T-cell (primary cell): ENCODE measurements around the gene PIK3CD. TPM values are rescaled to one million over a fixed set of nuclear protein-coding genes. Genes with fewer than 3 reads are reported as not detected.
"Not testable (repeated sequence)": the region's sequence is repeated elsewhere in the genome, so short reads cannot be mapped to it uniquely, and the experiment has no call there.

Experiments used
- ATAC-seq, 4 experiments: fragments of 200-7000 bp in 3 of 4; fragments of 150-1000 bp in 1 of 4; cut with Tn5 transposase; replicated peaks in 1 of 4; 1 replicate in 3 of 4; 2 replicates in 1 of 4; pipeline ENCODE4 v1.10.0; 2021; ENCODE audit warnings: moderate library complexity in 3 of 4, mild to moderate bottlenecking in 2 of 4, moderate number of reproducible peaks in 1 of 4
- CTCF ChIA-PET, 2 donors: fragments of 300-600 bp; sonication (Branson Sonifier 250); formaldehyde crosslinking; loops; one replicate each; lab custom pipeline; 2022; ENCODE audit warnings: antibody characterized with exemption in 2 of 2; lab: Charles Lee
- POLR2A ChIA-PET, 2 donors: fragments of 300-600 bp; sonication (Branson Sonifier 250); formaldehyde crosslinking; loops; one replicate each; lab custom pipeline; 2022; ENCODE audit warnings: antibody characterized with exemption in 2 of 2; lab: Charles Lee
- DNase-seq, 35 experiments: peaks; one replicate each; pipeline versions ENCODE4 v3.0.0 to v3.0.0-alpha.2; 2013 to 2023
- H3K27ac ChIP-seq: one replicate; pipeline ENCODE4 v1.5.1; 2013; ENCODE audit warnings: low read length
- H3K27me3 ChIP-seq, 2 experiments: replicated peaks in 1 of 2; 1 replicate in 1 of 2; 2 replicates in 1 of 2; pipeline versions ENCODE4 v1.6.1 to v1.7.0; 2013; ENCODE audit warnings: low read length in 1 of 2, mixed read lengths in 1 of 2; ENCODE audit not compliant: control insufficient read depth in 2 of 2, insufficient read depth in 2 of 2; ENCODE audit errors: extremely low read depth in 1 of 2
- H3K36me3 ChIP-seq, 2 donors: 1 replicate in 1 of 2; 2 replicates in 1 of 2; pipeline versions ENCODE4 v1.6.1 to v1.7.0; 2013; ENCODE audit warnings: low read length in 1 of 2; ENCODE audit not compliant: control insufficient read depth in 2 of 2, insufficient read depth in 1 of 2; ENCODE audit errors: extremely low read depth in 1 of 2
- H3K4me1 ChIP-seq, 2 experiments: 1 replicate in 1 of 2; 2 replicates in 1 of 2; pipeline versions ENCODE4 v1.6.1 to v1.7.0; 2013; ENCODE audit warnings: low read length in 2 of 2, mixed read lengths in 1 of 2; ENCODE audit not compliant: insufficient read depth in 2 of 2, control insufficient read depth in 1 of 2; ENCODE audit errors: extremely low read depth in 1 of 2
- H3K4me3 ChIP-seq, 2 donors: 1 replicate in 1 of 2; 2 replicates in 1 of 2; pipeline versions ENCODE4 v1.5.1 to v1.7.0; 2013; ENCODE audit warnings: mild to moderate bottlenecking in 2 of 2, low read length in 1 of 2, moderate library complexity in 1 of 2; ENCODE audit not compliant: control insufficient read depth in 1 of 2; ENCODE audit errors: extremely low read depth in 1 of 2
- H3K9me3 ChIP-seq: 2 replicates; pipeline ENCODE4 v1.7.0; 2013
- H3K27ac Mint-ChIP-seq, 2 donors: one replicate each; pipeline ENCODE4 v1.8.0; 2020 to 2021; ENCODE audit warnings: mild to moderate bottlenecking in 2 of 2, mixed read lengths in 2 of 2
- H3K27me3 Mint-ChIP-seq, 2 donors: one replicate each; pipeline ENCODE4 v1.8.0; 2021 to 2022; ENCODE audit warnings: mixed read lengths in 2 of 2
- H3K36me3 Mint-ChIP-seq: one replicate; pipeline ENCODE4 v1.8.0; 2021; ENCODE audit warnings: mixed read lengths
- H3K4me1 Mint-ChIP-seq, 3 donors: one replicate each; pipeline ENCODE4 v1.8.0; 2020 to 2022; ENCODE audit warnings: mixed read lengths in 3 of 3, mild to moderate bottlenecking in 1 of 3
- H3K4me3 Mint-ChIP-seq, 3 donors: one replicate each; pipeline ENCODE4 v1.8.0; 2020 to 2022; ENCODE audit warnings: mild to moderate bottlenecking in 3 of 3, mixed read lengths in 3 of 3, moderate library complexity in 3 of 3
- H3K9me3 Mint-ChIP-seq, 3 donors: one replicate each; pipeline ENCODE4 v1.8.0; 2020 to 2022; ENCODE audit warnings: mixed read lengths in 3 of 3
- WGBS: methylation state at CpG from one replicate; pipeline ENCODE4 v1.1.5; 2013; ENCODE audit warnings: missing lambda C conversion rate; ENCODE audit not compliant: insufficient coverage; 5-methylcytosine and 5-hydroxymethylcytosine counted together
- total RNA-seq, 35 experiments: library from RNA in 6 of 35; stranded (reverse) in 6 of 35; fragments of 120-200 nt in 1 of 35; gene quantifications; one replicate each; pipeline versions ENCODE4 v1.2.1 to v1.2.4 and lab custom pipeline; 2013 to 2026

Gene PIK3CD
- total RNA-seq, 5 donors from 2014 or later (not counting 1 experiment from before 2014, with no cell fraction given), result 246 to 313 (median 280) TPM

DNA sequence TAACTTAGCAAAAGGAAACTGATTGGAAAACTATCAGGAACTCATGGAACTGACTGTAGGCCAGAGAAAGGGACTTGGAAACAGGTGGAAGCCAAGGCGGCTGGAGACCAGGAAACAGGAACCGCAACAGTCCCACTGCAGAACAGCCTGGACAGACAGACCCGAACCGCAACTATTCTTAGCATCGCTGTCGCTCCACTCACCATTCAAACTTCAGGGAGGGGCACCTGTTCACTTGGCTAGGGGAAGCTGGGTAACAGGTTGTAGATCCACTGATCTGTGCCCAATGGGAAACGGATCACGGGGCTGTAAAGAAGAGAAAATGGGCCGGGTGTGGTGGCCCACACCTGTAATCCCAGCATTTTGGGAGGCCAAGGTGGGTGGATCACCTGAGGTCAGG is 110.3 kb downstream of the PIK3CD start:
- H3K4me1 ChIP-seq, result peaks cover 0 to 11% of the 10 kb centered on the region in 2 experiments
- H3K4me3 Mint-ChIP-seq, result no peak overlapping the region
- H3K27ac Mint-ChIP-seq, result no peak overlapping the region
- WGBS, result 100% methylated on average over 2 of the region's 9 CpGs
- ChIA-PET POLR2A (interaction anchor here in 1 of 2 donors (0.6 kb wide), 1 partner anchor 22 kb away, joined by 3 read pairs; no protein-coding TSS in a partner anchor), CTCF (interaction anchor here in 1 of 2 donors (0.7 kb wide), 1 partner anchor 10 kb away, joined by 3 read pairs; no protein-coding TSS in a partner anchor)
- no peak for DNase-seq
- H3K9me3 Mint-ChIP-seq, result no peaks in the 10 kb centered on the region
- H3K27me3 ChIP-seq, result no peaks in the 10 kb centered on the region
- H3K9me3 ChIP-seq, result no peaks in the 10 kb centered on the region
- H3K4me1 Mint-ChIP-seq, result peaks cover 26 to 33% (median 31%) of the 10 kb centered on the region in 3 donors
- peaks cover 4 to 6% of the 10 kb centered on the region in 2 donors for H3K36me3 ChIP-seq
- no peaks in the 10 kb centered on the region for H3K27me3 Mint-ChIP-seq
- no peak overlapping the region for H3K27ac ChIP-seq
- H3K4me3 ChIP-seq, result no peak overlapping the region
- H3K36me3 Mint-ChIP-seq, result peaks cover 10% of the 10 kb centered on the region
- no peak for ATAC-seq

DNA sequence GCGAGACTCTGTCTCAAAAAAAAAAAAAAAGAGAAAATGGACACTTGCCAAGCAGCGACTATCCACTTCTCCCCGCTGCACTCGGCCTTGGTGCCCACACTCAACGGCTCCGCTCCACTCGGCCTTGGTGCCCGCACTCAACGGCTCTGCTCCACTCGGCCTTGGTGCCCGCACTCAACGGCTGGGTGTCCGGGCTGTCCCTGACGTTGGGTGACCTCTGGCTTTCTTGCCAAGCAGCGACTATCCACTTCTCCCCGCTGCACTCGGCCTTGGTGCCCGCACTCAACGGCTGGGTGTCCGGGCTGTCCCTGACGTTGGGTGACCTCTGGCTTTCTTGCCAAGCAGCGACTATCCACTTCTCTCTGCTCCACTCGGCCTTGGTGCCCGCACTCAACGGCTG is 110.9 kb downstream of the PIK3CD start:
- H3K27me3 Mint-ChIP-seq, H3K9me3 Mint-ChIP-seq, H3K4me3 Mint-ChIP-seq, H3K27ac Mint-ChIP-seq, H3K36me3 Mint-ChIP-seq, H3K9me3 ChIP-seq, DNase-seq, H3K27me3 ChIP-seq, H3K27ac ChIP-seq, H3K36me3 ChIP-seq, H3K4me3 ChIP-seq, ATAC-seq: not testable (repeated sequence)
- peaks cover 26 to 37% (median 34%) of the 10 kb centered on the region in 3 donors for H3K4me1 Mint-ChIP-seq
- ChIA-PET CTCF (interaction anchor here in 1 of 2 donors (0.7 kb wide), 1 partner anchor 11 kb away, joined by 3 read pairs; no protein-coding TSS in a partner anchor), POLR2A (interaction anchor here in 1 of 2 donors (0.6 kb wide), 1 partner anchor 23 kb away, joined by 3 read pairs; no protein-coding TSS in a partner anchor)
- 95% methylated on average over 25 of the region's 25 CpGs for WGBS
- peaks cover 0 to 11% of the 10 kb centered on the region in 2 experiments for H3K4me1 ChIP-seq

DNA sequence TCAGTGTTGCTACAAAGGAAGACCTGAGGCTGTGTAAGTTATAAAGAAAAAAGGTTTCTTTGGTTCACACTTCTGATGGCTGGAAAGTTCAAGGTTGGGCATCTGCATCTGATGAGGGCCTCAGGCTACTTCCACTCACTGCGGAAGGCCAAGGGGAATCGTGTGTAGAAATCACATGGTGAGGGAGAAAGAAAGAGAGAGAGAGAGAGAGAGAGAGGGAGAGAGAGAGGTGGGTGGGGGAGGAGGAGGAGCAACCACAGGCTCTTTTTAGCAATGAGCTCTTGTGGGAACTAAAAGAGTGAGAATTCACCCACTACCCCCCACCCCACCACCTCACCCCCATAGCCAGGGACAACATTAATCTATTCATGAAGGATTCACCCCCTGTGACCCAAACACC is 112.4 kb downstream of the PIK3CD start:
- no peak for ATAC-seq
- no peak overlapping the region for H3K27ac Mint-ChIP-seq
- CTCF ChIA-PET, result interaction anchor here in 1 of 2 donors (0.6 kb wide), 2 partner anchors 17 to 73 kb away, joined by 3 to 6 read pairs; no protein-coding TSS in a partner anchor

DNA sequence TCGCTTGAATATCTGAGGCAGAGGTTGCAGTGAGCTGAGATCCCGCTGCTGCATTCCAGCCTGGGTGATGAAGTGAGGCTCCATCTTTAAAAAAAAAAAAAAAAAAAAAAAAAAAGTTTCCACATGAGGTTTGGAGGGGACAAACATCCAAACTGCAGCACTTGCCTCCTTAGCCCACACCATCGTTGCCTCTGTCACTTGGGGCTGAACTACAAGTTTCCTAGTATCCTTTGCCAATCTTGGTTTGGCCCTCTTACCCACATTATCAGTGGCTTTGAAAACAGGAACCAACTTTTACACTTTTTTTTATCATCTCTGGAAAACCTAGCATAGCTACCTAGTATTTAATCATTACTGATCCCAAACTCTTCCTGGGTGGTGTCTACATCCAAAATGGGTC is 113.0 kb downstream of the PIK3CD start:
- Histone ChIP-seq H3K27me3 (no peaks in the 10 kb centered on the region), H3K36me3 (peaks cover 0 to 6% of the 10 kb centered on the region in 2 donors), H3K4me3 (no peak overlapping the region), H3K9me3 (no peaks in the 10 kb centered on the region), H3K4me1 (peaks cover 0 to 11% of the 10 kb centered on the region in 2 experiments), H3K27ac (no peak overlapping the region)
- H3K4me1 Mint-ChIP-seq, result peaks cover 30 to 40% (median 37%) of the 10 kb centered on the region in 3 donors
- CTCF ChIA-PET, result interaction anchor here in 1 of 2 donors (0.6 to 1.1 kb wide), 4 partner anchors 17 to 133 kb away, joined by 3 to 6 read pairs (median 3); no protein-coding TSS in a partner anchor
- DNase-seq (no peak), ATAC-seq (no peak)
- WGBS, result 60% methylated on average over 1 of the region's 3 CpGs
- H3K27me3 Mint-ChIP-seq, result no peaks in the 10 kb centered on the region
- no peak overlapping the region for H3K27ac Mint-ChIP-seq
- POLR2A ChIA-PET, result interaction anchor here in 1 of 2 donors (0.6 kb wide), 1 partner anchor 14 kb away, joined by 9 read pairs; no protein-coding TSS in a partner anchor
- peaks cover 14% of the 10 kb centered on the region for H3K36me3 Mint-ChIP-seq
- H3K4me3 Mint-ChIP-seq, result no peak overlapping the region
- H3K9me3 Mint-ChIP-seq, result no peaks in the 10 kb centered on the region

More for the DNA sequence above, 112.4 kb downstream of the PIK3CD start:
- no peak for DNase-seq
- Mint-ChIP-seq H3K9me3 (no peaks in the 10 kb centered on the region), H3K4me3 (no peak overlapping the region), H3K36me3 (peaks cover 10% of the 10 kb centered on the region), H3K4me1 (peaks cover 26 to 35% (median 32%) of the 10 kb centered on the region in 3 donors), H3K27me3 (no peaks in the 10 kb centered on the region)
- H3K4me3 ChIP-seq, result no peak overlapping the region
- peaks cover 0 to 6% of the 10 kb centered on the region in 2 donors for H3K36me3 ChIP-seq
- POLR2A ChIA-PET, result no interaction called here
- no peaks in the 10 kb centered on the region for H3K27me3 ChIP-seq
- no peak overlapping the region for H3K27ac ChIP-seq
- H3K4me1 ChIP-seq, result peaks cover 0 to 11% of the 10 kb centered on the region in 2 experiments
- no peaks in the 10 kb centered on the region for H3K9me3 ChIP-seq
- WGBS, result no CpG with 5 or more reads among the region's 2 CpGs

DNA sequence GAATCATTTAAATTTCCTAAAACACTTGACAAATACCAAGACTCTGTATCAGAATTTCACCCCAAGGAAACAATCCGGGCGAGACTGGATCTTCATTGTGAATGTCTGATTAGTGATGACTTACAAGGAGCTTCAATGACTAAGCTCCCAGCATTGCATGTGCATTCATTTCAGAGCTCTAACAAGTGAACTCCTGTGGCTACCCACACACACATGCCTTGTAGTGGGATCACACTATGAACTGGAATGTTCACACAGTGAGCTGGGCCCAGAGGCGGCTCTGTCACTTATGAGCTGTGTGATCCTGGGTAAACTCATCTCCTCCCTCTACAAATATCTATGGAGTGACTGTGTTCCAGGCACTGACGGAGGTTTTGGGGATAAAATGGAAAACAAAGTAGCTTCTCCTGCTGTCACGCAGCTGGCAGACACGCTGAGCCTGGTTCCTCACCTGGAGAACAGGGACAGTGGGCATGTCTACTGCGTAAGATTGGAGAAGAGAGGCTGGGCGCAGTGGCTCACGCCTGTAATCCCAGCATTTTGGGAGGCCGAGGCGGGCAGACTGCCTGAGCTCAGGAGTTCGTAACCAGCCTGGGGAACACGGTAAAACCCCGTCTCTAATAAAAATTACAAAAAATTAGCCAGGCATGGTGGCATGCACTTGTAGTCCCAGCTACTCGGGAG is 115.4 kb downstream of the PIK3CD start:
- H3K27me3 ChIP-seq, result no peaks in the 10 kb centered on the region
- peaks cover 0 to 5% of the 10 kb centered on the region in 2 experiments for H3K4me1 ChIP-seq
- Mint-ChIP-seq H3K4me3 (no peak overlapping the region), H3K4me1 (peaks cover 24 to 26% (median 25%) of the 10 kb centered on the region in 3 donors), H3K9me3 (no peaks in the 10 kb centered on the region), H3K27ac (no peak overlapping the region), H3K36me3 (peaks cover 9% of the 10 kb centered on the region), H3K27me3 (no peaks in the 10 kb centered on the region)
- POLR2A ChIA-PET, result interaction anchor here in 1 of 2 donors (0.9 kb wide), 1 partner anchor 18 kb away, joined by 3 read pairs; no protein-coding TSS in a partner anchor
- no peak for ATAC-seq
- no peak overlapping the region for H3K27ac ChIP-seq
- no peak overlapping the region for H3K4me3 ChIP-seq
- peaks cover 0 to 4% of the 10 kb centered on the region in 2 donors for H3K36me3 ChIP-seq
- H3K9me3 ChIP-seq, result no peaks in the 10 kb centered on the region
- WGBS, result 99% methylated on average over 8 of the region's 15 CpGs
- CTCF ChIA-PET, result no interaction called here
- no peak for DNase-seq

DNA sequence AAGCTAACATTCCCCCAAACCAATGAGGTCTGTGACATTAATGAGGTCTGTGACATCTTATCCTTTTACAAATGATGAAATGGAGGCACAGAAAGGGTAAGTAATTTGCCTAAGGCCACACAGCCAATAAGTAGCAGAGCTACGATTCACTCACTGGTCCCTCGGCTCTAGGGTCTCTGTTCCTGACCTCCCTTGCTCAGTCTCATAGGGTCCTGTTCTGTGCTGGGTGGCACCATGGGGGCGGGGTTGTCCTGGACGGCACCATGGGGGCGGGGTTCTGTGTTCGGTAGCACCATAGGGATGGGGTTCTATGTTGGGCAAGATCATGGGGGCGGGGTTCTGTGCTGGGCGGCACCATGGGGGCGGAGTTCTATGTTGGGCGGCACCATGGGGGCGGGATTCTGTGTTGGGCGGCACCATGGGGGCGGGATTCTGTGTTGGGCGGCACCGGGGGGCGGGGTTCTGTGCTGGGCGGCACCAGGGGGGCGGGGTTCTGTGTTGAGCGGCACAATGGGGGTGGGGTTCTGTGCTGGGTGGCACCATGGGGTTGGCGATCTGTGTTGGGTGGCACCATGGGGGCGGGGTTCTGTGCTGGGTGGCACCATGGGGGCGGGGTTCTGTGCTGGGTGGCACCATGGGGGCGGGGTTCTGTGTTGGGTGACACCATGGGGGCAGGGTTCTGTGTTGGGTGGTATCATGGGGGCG is 116.6 kb downstream of the PIK3CD start:
- Mint-ChIP-seq H3K9me3 (no peaks in the 10 kb centered on the region), H3K4me3 (no peak overlapping the region), H3K27ac (no peak overlapping the region), H3K36me3 (peaks cover 18% of the 10 kb centered on the region), H3K27me3 (no peaks in the 10 kb centered on the region), H3K4me1 (peaks cover 24 to 26% (median 25%) of the 10 kb centered on the region in 3 donors)
- Histone ChIP-seq H3K36me3 (peaks cover 0 to 15% of the 10 kb centered on the region in 2 donors), H3K27ac (no peak overlapping the region), H3K9me3 (no peaks in the 10 kb centered on the region), H3K4me1 (peaks cover 0 to 5% of the 10 kb centered on the region in 2 experiments), H3K4me3 (no peak overlapping the region), H3K27me3 (no peaks in the 10 kb centered on the region)
- ChIA-PET CTCF (no interaction called here), POLR2A (interaction anchor here in 1 of 2 donors (0.9 kb wide), 1 partner anchor 17 kb away, joined by 3 read pairs; no protein-coding TSS in a partner anchor)
- DNase-seq (peak in 12 of 35 experiments; percentile 3 to 24 (median 10)), ATAC-seq (peak in 1 of 4 experiments; percentile 16)
- WGBS, result 96% methylated on average over 5 of the region's 24 CpGs
